Cardiac muscle cell (in vitro differentiated cells and primary cell): ENCODE data around the gene XPO6. TPM values are rescaled to one million over a fixed set of nuclear protein-coding genes. Genes with fewer than 3 reads are reported as not detected.
A peak's percentile ranks its signal among the peaks of the same experiment; 100 is the strongest.

ENCODE experiments used
- DNase-seq, 2 donors: peaks; one replicate each; pipeline versions ENCODE4 v3.0.0 to v3.0.0-alpha.2; 2010 to 2017; ENCODE audit warnings: low read depth in 1 of 2, low spot score in 1 of 2
- H3K27ac ChIP-seq: fragments of 200-600 bp; sonication (generic); 2 replicates; pipeline ENCODE4 v1.5.1; 2016
- H3K27me3 ChIP-seq: fragments of 200-600 bp; sonication (generic); 2 replicates; pipeline ENCODE4 v1.6.0; 2016; ENCODE audit warnings: control low read depth
- H3K36me3 ChIP-seq: fragments of 200-600 bp; sonication (generic); 2 replicates; pipeline ENCODE4 v1.5.1; 2016; ENCODE audit warnings: control low read depth
- H3K4me1 ChIP-seq: fragments of 200-600 bp; sonication (generic); 2 replicates; pipeline ENCODE4 v1.8.1; 2017; ENCODE audit warnings: low read depth, mild to moderate bottlenecking, mixed run types
- H3K4me3 ChIP-seq: fragments of 200-600 bp; sonication (generic); 2 replicates; pipeline ENCODE4 v1.5.1; 2016; ENCODE audit warnings: mild to moderate bottlenecking
- H3K9me3 ChIP-seq: fragments of 200-600 bp; sonication (generic); 2 replicates; pipeline ENCODE4 v1.5.1; 2017; ENCODE audit warnings: low read depth, mild to moderate bottlenecking, control low read depth
- CTCF ChIP-seq: IDR thresholded peaks from 2 replicates; pipeline ENCODE4 v1.5.1; 2012; ENCODE audit warnings: low read depth, mild to moderate bottlenecking, low read length
- polyA plus RNA-seq: library from polyadenylated mRNA; unstranded; fragments of >200 nt; fragmentation: Nextera tagmentation; extraction: Ambion mirVana; gene quantifications from 2 replicates; pipeline ENCODE4 v1.2.1, GENCODE V29; 2016
- total RNA-seq: library from RNA; depleted of rRNA; stranded (reverse); fragments of >200 nt; gene quantifications from 2 replicates; pipeline ENCODE4 v1.2.3, GENCODE V29; 2016

The XPO6 gene
- total and polyA plus RNA-seq, 2 experiments from 2014 or later: 34.8 to 79.8 TPM

GRCh38 chr16:28162326-28162877 lies 49.4 kb downstream of the XPO6 start:
- H3K4me3 ChIP-seq: no peak overlapping the region
- no peaks in the 10 kb centered on the region for H3K27me3 ChIP-seq
- TF ChIP-seq CTCF: no peak
- H3K9me3 ChIP-seq: no peaks in the 10 kb centered on the region
- peak in 1 of 2 donors; percentile 45 for DNase-seq
- H3K4me1 ChIP-seq: no peaks in the 10 kb centered on the region
- H3K36me3 ChIP-seq: peaks cover 16% of the 10 kb centered on the region
- H3K27ac ChIP-seq: no peak overlapping the region

DNA sequence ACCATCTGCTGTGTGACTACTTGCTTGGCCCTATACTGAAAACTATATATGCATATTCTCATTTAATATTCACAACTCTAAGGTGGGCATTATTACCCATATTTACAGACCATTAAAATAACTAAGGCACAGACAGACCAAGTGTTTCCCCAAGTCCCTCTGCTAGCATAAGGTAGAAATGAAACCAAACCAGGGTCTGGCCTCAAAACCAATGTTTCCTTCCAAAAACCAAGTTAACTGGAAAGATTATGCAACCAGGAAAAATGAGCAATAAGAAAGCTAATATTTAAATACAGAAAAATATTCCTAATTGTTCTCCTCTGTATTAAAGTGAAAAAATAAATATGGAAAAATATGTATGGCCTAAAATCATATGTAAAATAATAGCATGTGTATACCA lies 50.1 kb downstream of the XPO6 start:
- Histone ChIP-seq H3K9me3 (no peaks in the 10 kb centered on the region), H3K27me3 (no peaks in the 10 kb centered on the region), H3K4me1 (no peaks in the 10 kb centered on the region), H3K4me3 (no peak overlapping the region), H3K27ac (no peak overlapping the region), H3K36me3 (peaks cover 16% of the 10 kb centered on the region)
- DNase-seq: peak in 1 of 2 donors; percentile 41
- no peak for TF ChIP-seq CTCF

- TF ChIP-seq CTCF: no peak
- no peaks in the 10 kb centered on the region for H3K9me3 ChIP-seq
- peaks cover 7% of the 10 kb centered on the region for H3K36me3 ChIP-seq
- H3K4me1 ChIP-seq: no peaks in the 10 kb centered on the region
- no peak overlapping the region for H3K27ac ChIP-seq
- no peaks in the 10 kb centered on the region for H3K27me3 ChIP-seq
- peak in 1 of 2 donors; percentile 83 for DNase-seq
- no peak overlapping the region for H3K4me3 ChIP-seq
These were observed 53.6 kb downstream of the XPO6 start for GRCh38 chr16:28158136-28158535.

GRCh38 chr16:28156056-28156680 lies 55.6 kb downstream of the XPO6 start:
- Histone ChIP-seq H3K9me3 (no peaks in the 10 kb centered on the region), H3K27me3 (no peaks in the 10 kb centered on the region), H3K27ac (no peak overlapping the region), H3K4me3 (no peak overlapping the region), H3K4me1 (no peaks in the 10 kb centered on the region), H3K36me3 (peaks cover 9% of the 10 kb centered on the region)
- DNase-seq: no peak
- TF ChIP-seq CTCF: no peak

DNA sequence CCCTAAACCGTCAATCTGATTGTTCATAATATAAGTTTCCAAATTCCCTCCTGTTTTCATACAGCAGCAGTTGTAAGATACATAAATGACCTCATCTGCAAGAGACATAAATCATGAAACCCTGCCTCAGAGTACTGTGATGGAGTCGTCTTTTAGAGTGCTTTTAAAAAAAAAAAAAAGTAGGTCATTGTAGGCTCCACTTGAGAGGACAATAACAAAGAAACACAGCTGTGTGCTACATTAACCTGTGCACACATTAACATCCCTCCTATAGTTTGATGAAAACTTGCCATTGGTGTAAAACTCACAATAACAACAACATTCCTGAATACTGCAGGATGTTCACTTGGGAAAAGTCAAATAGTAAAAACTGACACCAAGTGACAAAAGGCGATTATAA lies 56.5 kb downstream of the XPO6 start:
- Histone ChIP-seq H3K4me3 (no peak overlapping the region), H3K36me3 (peaks cover 9% of the 10 kb centered on the region), H3K27ac (no peak overlapping the region), H3K9me3 (no peaks in the 10 kb centered on the region), H3K27me3 (no peaks in the 10 kb centered on the region), H3K4me1 (no peaks in the 10 kb centered on the region)
- DNase-seq: no peak
- no peak for TF ChIP-seq CTCF
